ENCODE results near the gene FOXRED1.

FOXRED1 gene

DNA sequence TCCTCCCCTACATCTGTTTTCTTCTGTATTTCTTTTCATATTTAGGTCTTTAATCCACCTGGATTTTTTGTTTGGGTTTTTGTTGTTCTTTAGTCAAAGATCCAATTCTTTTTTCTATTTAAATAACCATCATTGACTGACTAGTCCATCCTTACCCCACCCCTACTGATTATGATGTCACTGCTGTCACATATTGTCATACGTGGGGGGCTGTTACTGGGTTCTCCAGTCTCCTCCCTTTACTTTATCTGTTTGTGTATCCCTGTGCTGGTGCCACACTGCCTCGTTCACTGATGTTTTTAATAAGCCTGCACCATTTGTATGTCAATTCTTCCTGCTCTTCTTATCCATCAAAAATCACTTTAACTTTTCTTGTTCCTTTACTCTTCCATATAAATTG is 28.1 kb downstream of the FOXRED1 start:
- Histone ChIP-seq H3K27me3 (ENCODE audit: insufficient read depth, low read depth, severe bottlenecking) (no peaks in the 10 kb centered on the region), H3K4me3 (ENCODE audit: low read depth, low read length) (no peak overlapping the region), H3K9me3 (ENCODE audit: severe bottlenecking) (no peaks in the 10 kb centered on the region), H3K27ac (no peak overlapping the region), H3K36me3 (peaks cover 32% of the 10 kb centered on the region)
- TF ChIP-seq, protein P1, sequence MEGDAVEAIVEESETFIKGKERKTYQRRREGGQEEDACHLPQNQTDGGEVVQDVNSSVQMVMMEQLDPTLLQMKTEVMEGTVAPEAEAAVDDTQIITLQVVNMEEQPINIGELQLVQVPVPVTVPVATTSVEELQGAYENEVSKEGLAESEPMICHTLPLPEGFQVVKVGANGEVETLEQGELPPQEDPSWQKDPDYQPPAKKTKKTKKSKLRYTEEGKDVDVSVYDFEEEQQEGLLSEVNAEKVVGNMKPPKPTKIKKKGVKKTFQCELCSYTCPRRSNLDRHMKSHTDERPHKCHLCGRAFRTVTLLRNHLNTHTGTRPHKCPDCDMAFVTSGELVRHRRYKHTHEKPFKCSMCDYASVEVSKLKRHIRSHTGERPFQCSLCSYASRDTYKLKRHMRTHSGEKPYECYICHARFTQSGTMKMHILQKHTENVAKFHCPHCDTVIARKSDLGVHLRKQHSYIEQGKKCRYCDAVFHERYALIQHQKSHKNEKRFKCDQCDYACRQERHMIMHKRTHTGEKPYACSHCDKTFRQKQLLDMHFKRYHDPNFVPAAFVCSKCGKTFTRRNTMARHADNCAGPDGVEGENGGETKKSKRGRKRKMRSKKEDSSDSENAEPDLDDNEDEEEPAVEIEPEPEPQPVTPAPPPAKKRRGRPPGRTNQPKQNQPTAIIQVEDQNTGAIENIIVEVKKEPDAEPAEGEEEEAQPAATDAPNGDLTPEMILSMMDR (IDR thresholded peaks at IDR 0.05; ENCODE audit: low read depth, low read length): no peak
- no peak for DNase-seq

DNA sequence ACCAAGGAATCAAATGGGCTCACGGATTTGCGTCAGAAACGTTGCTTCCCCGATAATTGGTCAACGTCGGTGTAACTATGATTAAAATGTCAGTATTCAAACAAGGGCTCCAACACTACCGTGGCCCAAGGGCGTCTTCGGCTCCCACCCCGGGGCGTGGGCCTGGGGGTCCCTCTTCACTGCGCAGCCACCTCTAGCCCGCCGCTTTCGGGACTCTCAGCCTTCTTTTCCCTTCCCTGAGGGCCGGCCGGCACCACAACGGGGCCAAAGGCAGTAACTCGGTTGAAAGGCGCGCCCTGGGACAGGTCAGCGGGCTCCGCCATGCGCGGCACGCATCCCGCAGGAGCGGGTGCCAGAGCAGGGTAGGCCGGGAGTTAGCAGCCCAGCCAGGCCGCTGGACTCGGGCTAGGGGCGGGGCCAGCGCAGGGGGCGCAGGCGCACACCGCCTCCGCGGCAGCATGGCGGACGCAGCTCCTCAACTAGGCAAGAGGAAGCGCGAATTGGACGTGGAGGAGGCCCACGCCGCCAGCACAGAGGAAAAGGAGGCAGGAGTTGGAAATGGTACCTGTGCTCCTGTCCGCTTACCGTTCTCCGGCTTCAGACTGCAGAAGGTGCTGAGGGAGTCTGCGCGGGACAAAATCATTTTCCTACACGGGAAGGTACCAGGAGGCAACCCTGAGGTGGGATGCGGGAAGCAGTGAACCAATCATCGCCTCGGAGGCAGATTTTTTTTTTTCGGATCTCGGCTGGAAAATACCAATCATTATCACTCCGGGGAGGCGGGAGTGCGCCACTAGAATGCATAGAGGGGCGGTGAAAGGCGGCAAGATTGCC is 34.9 kb downstream of the FOXRED1 start, which contains the start of gene DCPS:
Gene DCPS (plus strand): TSS at position 438 of the 834 bp plus-strand sequence. CDS start 21 bp downstream, at position 459.
- Histone ChIP-seq H3K9me3 (ENCODE audit: severe bottlenecking) (no peaks in the 10 kb centered on the region), H3K27me3 (ENCODE audit: insufficient read depth, low read depth, severe bottlenecking) (no peaks in the 10 kb centered on the region), H3K27ac (peak within 1 kb of the TSS; percentile 96), H3K36me3 (peaks cover 27% of the 10 kb centered on the region), H3K4me3 (ENCODE audit: low read depth, low read length) (peak within 1 kb of the TSS; percentile 90)
- TF ChIP-seq, protein P1 (IDR thresholded peaks at IDR 0.05; ENCODE audit: low read depth, low read length): no peak
- DNase-seq: peak; percentile 88

- H3K27ac ChIP-seq: peak overlapping the region; percentile 96
- DNase-seq: no peak
Observed at GRCh38 chr11:126304457-126305075, 35.6 kb downstream of the FOXRED1 start.

GRCh38 chr11:126305699-126306098 is 36.7 kb downstream of the FOXRED1 start:
- H3K27ac ChIP-seq: no peak overlapping the region
- H3K4me3 ChIP-seq (ENCODE audit: low read depth, low read length): no peak overlapping the region
- peaks cover 28% of the 10 kb centered on the region for H3K36me3 ChIP-seq
- H3K9me3 ChIP-seq (ENCODE audit: severe bottlenecking): no peaks in the 10 kb centered on the region
- TF ChIP-seq, protein P1 (IDR thresholded peaks at IDR 0.05; ENCODE audit: low read depth, low read length): no peak
- H3K27me3 ChIP-seq (ENCODE audit: insufficient read depth, low read depth, severe bottlenecking): no peaks in the 10 kb centered on the region
- no peak for DNase-seq

More at GRCh38 chr11:126304457-126305075, 35.6 kb downstream of the FOXRED1 start:
- no peaks in the 10 kb centered on the region for H3K9me3 ChIP-seq (ENCODE audit: severe bottlenecking)
- H3K36me3 ChIP-seq: peaks cover 31% of the 10 kb centered on the region
- TF ChIP-seq, protein P1 (IDR thresholded peaks at IDR 0.05; ENCODE audit: low read depth, low read length): no peak
- H3K27me3 ChIP-seq (ENCODE audit: insufficient read depth, low read depth, severe bottlenecking): no peaks in the 10 kb centered on the region
- H3K4me3 ChIP-seq (ENCODE audit: low read depth, low read length): peak overlapping the region; percentile 90

GRCh38 chr11:126307706-126308105 is 38.8 kb downstream of the FOXRED1 start:
- Histone ChIP-seq H3K9me3 (ENCODE audit: severe bottlenecking) (no peaks in the 10 kb centered on the region), H3K36me3 (peaks cover 31% of the 10 kb centered on the region), H3K4me3 (ENCODE audit: low read depth, low read length) (no peak overlapping the region), H3K27ac (no peak overlapping the region), H3K27me3 (ENCODE audit: insufficient read depth, low read depth, severe bottlenecking) (no peaks in the 10 kb centered on the region)
- DNase-seq: peak; percentile 53
- TF ChIP-seq, protein P1 (IDR thresholded peaks at IDR 0.05; ENCODE audit: low read depth, low read length): peak; percentile 49
